K562 (cell line): ENCODE results near the gene IFI30. TPM values are rescaled to one million over a fixed set of nuclear protein-coding genes. Genes with fewer than 3 reads are reported as not detected.

ENCODE experiments used
- CXXC5 ChIP-seq: fragments of 250-450 bp; sonication (Bioruptor Pico); IDR thresholded peaks from 2 replicates; pipeline ENCODE4 v1.8.0; 2022; ENCODE audit warnings: inconsistent platforms, mild to moderate bottlenecking, moderate library complexity
- ETV5 ChIP-seq: sonication (generic); formaldehyde crosslinking; IDR thresholded peaks from 2 replicates; pipeline ENCODE4 v1.4.0; 2020; ENCODE audit warnings: low read depth, mild to moderate bottlenecking, missing genetic modification reagents
- KAT7 ChIP-seq: sonication (generic); formaldehyde crosslinking; IDR thresholded peaks from 2 replicates; pipeline ENCODE4 v1.8.0; 2022; ENCODE audit warnings: missing genetic modification reagents, mild to moderate bottlenecking, borderline replicate concordance
- NR2C2 ChIP-seq, 2 experiments: fragments of 200-800 bp in 1 of 2; sonication (Bioruptor generic) in 1 of 2; sonication (generic) in 1 of 2; formaldehyde crosslinking in 1 of 2; IDR thresholded peaks; 2 replicates each; pipeline versions ENCODE4 v1.6.1 to v1.8.0; 2016 to 2022; ENCODE audit warnings: mild to moderate bottlenecking in 1 of 2, missing compliant biosample characterization in 1 of 2, missing genetic modification characterization in 1 of 2, missing genetic modification reagents in 1 of 2
- PHTF2 ChIP-seq: fragments of 250-450 bp; sonication (Bioruptor Pico); IDR thresholded peaks from 2 replicates; pipeline ENCODE4 v1.5.0; 2021; ENCODE audit warnings: mild to moderate bottlenecking
- POLR2AphosphoS2 ChIP-seq: IDR thresholded peaks from 2 replicates; pipeline ENCODE4 v1.6.1; 2012; ENCODE audit warnings: low read length, improper control_type of control experiment
- POLR2H ChIP-seq: IDR thresholded peaks from 2 replicates; pipeline ENCODE4 v1.6.1; 2016; ENCODE audit warnings: missing genetic modification characterization, low read depth, mild to moderate bottlenecking, control low read depth, missing compliant biosample characterization, moderate library complexity
- POLR3A ChIP-seq: IDR thresholded peaks from 2 replicates; pipeline ENCODE4 v1.6.1; 2011; ENCODE audit warnings: borderline replicate concordance, mild to moderate bottlenecking, moderate library complexity; ENCODE audit not compliant: insufficient read length, insufficient read depth; ENCODE audit errors: extremely low read depth
- SOX6 ChIP-seq: fragments of 450-650 bp; IDR thresholded peaks from 2 replicates; pipeline ENCODE4 v1.6.1; 2014; ENCODE audit warnings: mild to moderate bottlenecking
- STAT5B ChIP-seq: fragments of 250-450 bp; sonication (Bioruptor Pico); IDR thresholded peaks from 2 replicates; pipeline ENCODE4 v1.8.0; 2021; ENCODE audit warnings: mild to moderate bottlenecking, inconsistent platforms
- ZNF121 ChIP-seq: sonication (generic); formaldehyde crosslinking; conservative IDR thresholded peaks from 2 replicates; pipeline ENCODE4 v1.8.0; 2022; ENCODE audit warnings: missing genetic modification reagents
- polyA plus RNA-seq, 8 experiments: library from polyadenylated mRNA; depleted of rRNA in 4 of 8; stranded (reverse) in 5 of 8; unstranded in 3 of 8; fragments of >200 nt; fragmentation: Nextera tagmentation in 2 of 8; fragmentation: Illumina TruSeq in 1 of 8; extraction: Ambion mirVana in 2 of 8; extraction: Trizol in 1 of 8; gene quantifications; 2 replicates each; pipeline versions ENCODE4 v1.2.1 to v1.2.3, GENCODE V29; 2011 to 2014; ENCODE audit warnings: inconsistent platforms in 1 of 8, missing spikeins in 1 of 8
- total RNA-seq, 7 experiments: library from RNA; depleted of rRNA in 6 of 7; stranded (reverse); fragments of >200 nt in 6 of 7; fragmentation: Illumina TruSeq in 2 of 7; extraction: Trizol in 2 of 7; gene quantifications; 2 replicates each; pipeline versions ENCODE4 v1.2.1 to v1.2.3, GENCODE V29; 2011 to 2021; ENCODE audit warnings: low replicate concordance in 1 of 7
- TF ChIP-seq, protein P1 (sequence below), 2 experiments: fragments of 450-650 bp; IDR thresholded peaks; 2 replicates each; pipeline ENCODE4 v1.6.1; 2018; ENCODE audit warnings: mild to moderate bottlenecking in 2 of 2, low read depth in 1 of 2; ENCODE audit not compliant: partially characterized antibody in 2 of 2
- TF ChIP-seq, protein P2 (sequence below): fragments of 450-650 bp; formaldehyde crosslinking; IDR thresholded peaks from 2 replicates; pipeline ENCODE4 v1.4.0; 2020; ENCODE audit warnings: mild to moderate bottlenecking, moderate library complexity
- TF ChIP-seq, protein P3 (sequence below): fragments of 250-450 bp; sonication (Bioruptor Pico); IDR thresholded peaks from 2 replicates; pipeline ENCODE4 v1.4.0; 2020
- TF ChIP-seq, protein P4 (sequence below): sonication (generic); formaldehyde crosslinking; IDR thresholded peaks from 2 replicates; pipeline ENCODE4 v1.8.1; 2023; ENCODE audit warnings: mild to moderate bottlenecking, missing genetic modification reagents
- TF ChIP-seq, protein P5 (sequence below): fragments of 250-450 bp; sonication (Bioruptor Pico); IDR thresholded peaks from 2 replicates; pipeline ENCODE4 v1.8.0; 2021; ENCODE audit warnings: moderate library complexity, mild to moderate bottlenecking, inconsistent platforms

IFI30 gene
- total and polyA plus RNA-seq, 9 of the 15 experiments (the other 6 are each of a cell fraction or from before 2014, with no cell fraction given) = 63.7 to 430 (median 109) TPM

DNA sequence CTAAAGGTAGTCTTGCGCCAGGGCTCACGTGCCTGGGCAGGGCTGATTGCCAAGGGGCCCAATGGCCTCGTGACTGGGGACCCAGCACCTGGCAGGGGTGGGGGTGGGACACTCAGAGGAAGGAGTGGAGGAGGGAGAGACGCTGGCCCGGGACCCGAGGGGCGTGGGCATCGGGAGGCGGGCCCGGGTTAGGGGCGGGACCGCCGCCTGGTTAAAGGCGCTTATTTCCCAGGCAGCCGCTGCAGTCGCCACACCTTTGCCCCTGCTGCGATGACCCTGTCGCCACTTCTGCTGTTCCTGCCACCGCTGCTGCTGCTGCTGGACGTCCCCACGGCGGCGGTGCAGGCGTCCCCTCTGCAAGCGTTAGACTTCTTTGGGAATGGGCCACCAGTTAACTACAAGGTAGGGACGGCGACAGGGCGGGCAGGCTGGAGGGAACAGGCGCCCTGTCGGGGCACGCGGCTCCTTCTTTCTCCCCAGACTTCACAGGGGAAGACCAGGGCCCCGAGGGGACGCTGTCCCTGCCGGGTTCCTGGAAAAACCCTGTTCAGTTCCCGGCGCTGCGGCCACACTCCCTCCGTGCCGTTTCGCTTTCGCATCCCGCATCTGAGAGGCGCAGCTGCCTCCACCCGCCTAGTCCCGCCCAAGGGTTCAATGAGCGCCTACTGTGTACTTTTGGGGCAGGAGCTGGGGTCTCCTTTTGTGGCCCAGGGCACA, at the start of gene IFI30 (continued):
- TF ChIP-seq, protein P1, sequence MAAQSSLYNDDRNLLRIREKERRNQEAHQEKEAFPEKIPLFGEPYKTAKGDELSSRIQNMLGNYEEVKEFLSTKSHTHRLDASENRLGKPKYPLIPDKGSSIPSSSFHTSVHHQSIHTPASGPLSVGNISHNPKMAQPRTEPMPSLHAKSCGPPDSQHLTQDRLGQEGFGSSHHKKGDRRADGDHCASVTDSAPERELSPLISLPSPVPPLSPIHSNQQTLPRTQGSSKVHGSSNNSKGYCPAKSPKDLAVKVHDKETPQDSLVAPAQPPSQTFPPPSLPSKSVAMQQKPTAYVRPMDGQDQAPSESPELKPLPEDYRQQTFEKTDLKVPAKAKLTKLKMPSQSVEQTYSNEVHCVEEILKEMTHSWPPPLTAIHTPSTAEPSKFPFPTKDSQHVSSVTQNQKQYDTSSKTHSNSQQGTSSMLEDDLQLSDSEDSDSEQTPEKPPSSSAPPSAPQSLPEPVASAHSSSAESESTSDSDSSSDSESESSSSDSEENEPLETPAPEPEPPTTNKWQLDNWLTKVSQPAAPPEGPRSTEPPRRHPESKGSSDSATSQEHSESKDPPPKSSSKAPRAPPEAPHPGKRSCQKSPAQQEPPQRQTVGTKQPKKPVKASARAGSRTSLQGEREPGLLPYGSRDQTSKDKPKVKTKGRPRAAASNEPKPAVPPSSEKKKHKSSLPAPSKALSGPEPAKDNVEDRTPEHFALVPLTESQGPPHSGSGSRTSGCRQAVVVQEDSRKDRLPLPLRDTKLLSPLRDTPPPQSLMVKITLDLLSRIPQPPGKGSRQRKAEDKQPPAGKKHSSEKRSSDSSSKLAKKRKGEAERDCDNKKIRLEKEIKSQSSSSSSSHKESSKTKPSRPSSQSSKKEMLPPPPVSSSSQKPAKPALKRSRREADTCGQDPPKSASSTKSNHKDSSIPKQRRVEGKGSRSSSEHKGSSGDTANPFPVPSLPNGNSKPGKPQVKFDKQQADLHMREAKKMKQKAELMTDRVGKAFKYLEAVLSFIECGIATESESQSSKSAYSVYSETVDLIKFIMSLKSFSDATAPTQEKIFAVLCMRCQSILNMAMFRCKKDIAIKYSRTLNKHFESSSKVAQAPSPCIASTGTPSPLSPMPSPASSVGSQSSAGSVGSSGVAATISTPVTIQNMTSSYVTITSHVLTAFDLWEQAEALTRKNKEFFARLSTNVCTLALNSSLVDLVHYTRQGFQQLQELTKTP (IDR thresholded peaks at IDR 0.05; ENCODE audit: low read depth in 1 of 2, partially characterized antibody in 2 of 2) = no peak
- TF ChIP-seq SOX6 = 0 out of 2 replicates have a peak, but pooled peaks have one; percentile 8
- no peak for TF ChIP-seq POLR2H
- no peak for TF ChIP-seq STAT5B (CRISPR knock-in tag)
- TF ChIP-seq, protein P2, sequence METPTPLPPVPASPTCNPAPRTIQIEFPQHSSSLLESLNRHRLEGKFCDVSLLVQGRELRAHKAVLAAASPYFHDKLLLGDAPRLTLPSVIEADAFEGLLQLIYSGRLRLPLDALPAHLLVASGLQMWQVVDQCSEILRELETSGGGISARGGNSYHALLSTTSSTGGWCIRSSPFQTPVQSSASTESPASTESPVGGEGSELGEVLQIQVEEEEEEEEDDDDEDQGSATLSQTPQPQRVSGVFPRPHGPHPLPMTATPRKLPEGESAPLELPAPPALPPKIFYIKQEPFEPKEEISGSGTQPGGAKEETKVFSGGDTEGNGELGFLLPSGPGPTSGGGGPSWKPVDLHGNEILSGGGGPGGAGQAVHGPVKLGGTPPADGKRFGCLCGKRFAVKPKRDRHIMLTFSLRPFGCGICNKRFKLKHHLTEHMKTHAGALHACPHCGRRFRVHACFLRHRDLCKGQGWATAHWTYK (CRISPR knock-in tag) = no peak
- TF ChIP-seq, protein P3, sequence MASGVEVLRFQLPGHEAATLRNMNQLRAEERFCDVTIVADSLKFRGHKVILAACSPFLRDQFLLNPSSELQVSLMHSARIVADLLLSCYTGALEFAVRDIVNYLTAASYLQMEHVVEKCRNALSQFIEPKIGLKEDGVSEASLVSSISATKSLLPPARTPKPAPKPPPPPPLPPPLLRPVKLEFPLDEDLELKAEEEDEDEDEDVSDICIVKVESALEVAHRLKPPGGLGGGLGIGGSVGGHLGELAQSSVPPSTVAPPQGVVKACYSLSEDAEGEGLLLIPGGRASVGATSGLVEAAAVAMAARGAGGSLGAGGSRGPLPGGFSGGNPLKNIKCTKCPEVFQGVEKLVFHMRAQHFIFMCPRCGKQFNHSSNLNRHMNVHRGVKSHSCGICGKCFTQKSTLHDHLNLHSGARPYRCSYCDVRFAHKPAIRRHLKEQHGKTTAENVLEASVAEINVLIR = no peak
- no peak for TF ChIP-seq PHTF2 (CRISPR knock-in tag)
- no peak for TF ChIP-seq POLR3A
- TF ChIP-seq, protein P4, sequence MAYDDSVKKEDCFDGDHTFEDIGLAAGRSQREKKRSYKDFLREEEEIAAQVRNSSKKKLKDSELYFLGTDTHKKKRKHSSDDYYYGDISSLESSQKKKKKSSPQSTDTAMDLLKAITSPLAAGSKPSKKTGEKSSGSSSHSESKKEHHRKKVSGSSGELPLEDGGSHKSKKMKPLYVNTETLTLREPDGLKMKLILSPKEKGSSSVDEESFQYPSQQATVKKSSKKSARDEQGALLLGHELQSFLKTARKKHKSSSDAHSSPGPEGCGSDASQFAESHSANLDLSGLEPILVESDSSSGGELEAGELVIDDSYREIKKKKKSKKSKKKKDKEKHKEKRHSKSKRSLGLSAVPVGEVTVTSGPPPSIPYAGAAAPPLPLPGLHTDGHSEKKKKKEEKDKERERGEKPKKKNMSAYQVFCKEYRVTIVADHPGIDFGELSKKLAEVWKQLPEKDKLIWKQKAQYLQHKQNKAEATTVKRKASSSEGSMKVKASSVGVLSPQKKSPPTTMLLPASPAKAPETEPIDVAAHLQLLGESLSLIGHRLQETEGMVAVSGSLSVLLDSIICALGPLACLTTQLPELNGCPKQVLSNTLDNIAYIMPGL = no peak
- TF ChIP-seq, protein P5, sequence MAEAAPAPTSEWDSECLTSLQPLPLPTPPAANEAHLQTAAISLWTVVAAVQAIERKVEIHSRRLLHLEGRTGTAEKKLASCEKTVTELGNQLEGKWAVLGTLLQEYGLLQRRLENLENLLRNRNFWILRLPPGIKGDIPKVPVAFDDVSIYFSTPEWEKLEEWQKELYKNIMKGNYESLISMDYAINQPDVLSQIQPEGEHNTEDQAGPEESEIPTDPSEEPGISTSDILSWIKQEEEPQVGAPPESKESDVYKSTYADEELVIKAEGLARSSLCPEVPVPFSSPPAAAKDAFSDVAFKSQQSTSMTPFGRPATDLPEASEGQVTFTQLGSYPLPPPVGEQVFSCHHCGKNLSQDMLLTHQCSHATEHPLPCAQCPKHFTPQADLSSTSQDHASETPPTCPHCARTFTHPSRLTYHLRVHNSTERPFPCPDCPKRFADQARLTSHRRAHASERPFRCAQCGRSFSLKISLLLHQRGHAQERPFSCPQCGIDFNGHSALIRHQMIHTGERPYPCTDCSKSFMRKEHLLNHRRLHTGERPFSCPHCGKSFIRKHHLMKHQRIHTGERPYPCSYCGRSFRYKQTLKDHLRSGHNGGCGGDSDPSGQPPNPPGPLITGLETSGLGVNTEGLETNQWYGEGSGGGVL (CRISPR knock-in tag) = no peak
- no peak for TF ChIP-seq ZNF121 (CRISPR knock-in tag)
- no peak; the same call in 1 of the 2 replicates for TF ChIP-seq ETV5
- no peak for TF ChIP-seq POLR2AphosphoS2
- no peak for TF ChIP-seq NR2C2 (CRISPR knock-in tag; IDR thresholded peaks at IDR 0.05)
- TF ChIP-seq NR2C2 (tag; IDR thresholded peaks at IDR 0.05) = peak; percentile 41; the same call in 1 of the 2 replicates
- 0 out of 2 replicates have a peak, but pooled peaks have one; percentile 72 for TF ChIP-seq KAT7 (CRISPR knock-in tag)
- peak; percentile 54 for TF ChIP-seq CXXC5 (CRISPR knock-in tag)
